HG03565 (cell line): ENCODE measurements around the gene IMMP2L.
A peak's percentile ranks its signal among the peaks of the same experiment; 100 is the strongest.
"Not testable (repeated sequence)": the region's sequence is repeated elsewhere in the genome, so short reads cannot be mapped to it uniquely, and the experiment has no call there.

Experiments
- ATAC-seq: cut with Tn5 transposase; IDR thresholded peaks from one replicate; pipeline ENCODE4 v1.9.1; 2021; ENCODE audit warnings: mild to moderate bottlenecking, moderate library complexity; ENCODE audit not compliant: unreplicated experiment

IMMP2L gene

GRCh38 chr7:111510584-111511378 is 51.5 kb downstream of the IMMP2L start:
- ATAC-seq = no peak

GRCh38 chr7:111510062-111510461 is 52.2 kb downstream of the IMMP2L start:
- ATAC-seq = no peak

GRCh38 chr7:111509288-111509687 is 53.0 kb downstream of the IMMP2L start:
- ATAC-seq = no peak

GRCh38 chr7:111508387-111508786 is 53.9 kb downstream of the IMMP2L start:
- ATAC-seq = no peak

DNA sequence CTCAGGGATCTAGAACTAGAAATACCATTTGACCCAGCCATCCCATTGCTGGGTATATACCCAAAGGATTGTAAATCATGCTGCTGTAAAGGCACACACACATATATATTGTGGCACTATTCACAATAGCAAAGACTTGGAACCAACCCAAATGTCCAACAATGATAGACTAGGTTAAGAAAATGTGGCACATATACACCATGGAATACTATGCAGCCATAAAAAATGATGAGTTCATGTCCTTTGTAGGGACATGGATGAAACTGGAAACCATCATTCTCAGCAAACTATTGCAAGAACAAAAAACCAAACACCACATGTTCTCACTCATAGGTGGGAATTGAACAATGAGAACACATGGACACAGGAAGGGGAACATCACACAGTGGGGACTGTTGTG is 56.9 kb downstream of the IMMP2L start:
- not testable (repeated sequence) for ATAC-seq

- ATAC-seq = not testable (repeated sequence)
Measured at GRCh38 chr7:111501799-111502198, 60.5 kb downstream of the IMMP2L start.

GRCh38 chr7:111499027-111499426 is 63.3 kb downstream of the IMMP2L start:
- no peak for ATAC-seq

- no peak for ATAC-seq
Measured at GRCh38 chr7:111498391-111499007, 63.8 kb downstream of the IMMP2L start.

DNA sequence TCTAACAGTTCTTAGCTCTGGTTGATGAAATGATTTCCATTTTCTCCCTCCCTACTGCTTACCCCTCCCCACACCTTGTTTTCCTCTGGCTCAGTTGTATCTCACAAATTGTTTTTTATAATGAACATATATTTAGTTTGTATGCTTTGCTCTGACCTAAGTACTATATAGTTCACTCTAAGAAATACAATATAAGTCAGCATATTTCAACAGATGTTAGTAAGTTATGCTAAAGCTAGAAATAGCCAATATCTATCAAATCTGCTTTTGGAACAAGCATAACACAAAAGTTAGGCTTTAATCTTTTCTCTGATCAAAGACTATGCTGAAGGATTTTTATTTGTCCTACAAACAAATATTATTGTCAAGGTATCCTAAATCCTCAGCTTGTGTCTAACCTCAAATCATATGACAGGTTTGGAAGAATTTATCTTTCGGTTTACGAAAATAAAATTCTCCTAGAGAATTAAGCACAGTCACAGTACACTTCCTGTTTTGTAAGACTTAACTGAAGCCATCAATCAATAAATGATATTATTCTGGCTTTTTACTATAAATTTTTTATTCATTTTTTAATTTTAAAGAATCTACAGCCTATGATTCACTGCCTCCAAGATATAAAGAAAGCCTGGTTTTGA is 67.0 kb downstream of the IMMP2L start:
- ATAC-seq = no peak

GRCh38 chr7:111492234-111492633 is 70.1 kb downstream of the IMMP2L start:
- no peak for ATAC-seq

- peak; percentile 84 for ATAC-seq
Measured at GRCh38 chr7:111486472-111487142, 75.7 kb downstream of the IMMP2L start.

DNA sequence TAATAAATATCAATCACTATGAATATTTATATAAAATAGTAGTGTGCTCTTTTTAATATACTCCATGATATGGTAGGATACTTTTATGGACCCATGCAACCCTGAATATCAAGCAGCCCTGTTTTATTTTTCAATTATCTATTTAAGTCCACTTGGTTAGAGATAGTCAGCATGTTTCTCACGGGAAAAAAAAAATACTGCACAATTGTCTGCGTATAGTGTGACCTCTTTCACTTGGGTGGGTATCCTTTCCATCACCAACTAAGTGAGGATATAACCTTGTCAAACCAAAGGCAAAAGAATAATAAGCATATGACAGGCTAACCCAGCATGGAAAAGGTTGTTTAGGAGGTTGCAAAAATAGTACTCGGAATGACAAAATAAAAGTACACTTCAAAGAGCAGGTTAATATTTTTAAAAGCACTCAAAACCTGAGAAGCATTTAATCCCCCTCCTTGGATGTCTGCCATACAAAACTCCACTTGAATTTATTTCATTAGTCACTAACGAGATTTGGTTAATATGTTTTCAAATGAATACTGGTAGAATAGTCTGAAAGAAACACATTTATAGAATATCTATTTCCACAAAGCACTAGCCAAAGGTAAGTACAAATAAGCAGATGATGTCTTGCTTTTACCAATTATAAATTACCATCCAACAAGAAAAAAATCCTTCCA is 76.5 kb downstream of the IMMP2L start:
- no peak for ATAC-seq

GRCh38 chr7:111483078-111483477 is 79.2 kb downstream of the IMMP2L start:
- no peak for ATAC-seq

DNA sequence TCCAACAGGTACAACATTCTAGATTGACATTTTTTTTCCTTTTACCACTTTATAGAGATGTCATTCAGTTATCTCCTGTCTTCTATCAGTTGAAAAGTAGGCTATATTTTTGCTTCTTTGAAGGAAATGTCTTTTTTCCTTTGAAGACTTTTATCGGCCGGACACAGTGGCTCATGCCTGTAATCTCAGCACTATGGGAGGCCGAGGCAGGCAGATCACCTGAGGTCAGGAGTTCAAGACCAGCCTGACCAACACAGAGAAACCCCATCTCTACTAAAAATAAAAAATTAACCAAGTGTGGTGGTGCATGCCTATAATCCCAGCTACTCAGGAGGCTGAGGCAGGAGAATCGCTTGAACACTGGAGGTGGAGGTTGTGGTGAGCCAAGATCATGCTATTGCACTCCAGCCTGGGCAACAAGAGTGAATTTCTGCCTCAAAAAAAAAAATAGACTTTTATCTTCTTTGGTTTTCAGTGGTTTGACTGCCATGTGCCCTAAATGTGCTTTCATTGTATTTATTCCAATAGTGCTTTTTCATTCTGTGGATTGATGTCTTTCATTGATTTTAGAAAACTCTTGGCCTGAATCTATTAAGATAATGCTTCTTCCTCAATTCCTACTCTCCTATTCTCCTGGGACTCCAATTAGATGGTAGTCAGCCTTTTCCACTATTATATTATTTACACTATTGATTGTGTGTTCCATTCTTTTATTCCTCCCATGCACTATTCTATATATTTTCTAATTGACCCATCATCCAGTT is 84.6 kb downstream of the IMMP2L start:
- no peak for ATAC-seq

GRCh38 chr7:111476586-111477293 is 85.6 kb downstream of the IMMP2L start:
- ATAC-seq = no peak

DNA sequence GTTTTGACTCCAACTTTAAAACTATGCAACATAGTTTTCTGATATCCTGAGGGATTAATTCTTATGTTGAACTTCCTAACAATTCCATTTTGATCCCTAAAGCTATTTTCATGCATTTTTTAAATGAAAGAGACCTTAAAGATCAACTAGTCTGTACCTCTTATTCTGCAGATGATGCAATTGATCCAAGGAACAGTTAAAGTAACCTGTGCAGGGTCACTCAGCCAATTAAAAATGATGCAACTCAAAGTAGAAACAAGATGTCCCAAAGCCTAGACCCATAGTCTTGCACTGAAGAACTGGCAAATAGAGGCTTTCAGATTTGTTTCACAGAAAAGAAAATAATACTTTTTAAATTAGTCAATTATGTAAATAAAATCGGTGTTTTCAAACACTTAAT is 86.3 kb downstream of the IMMP2L start:
- ATAC-seq = no peak

DNA sequence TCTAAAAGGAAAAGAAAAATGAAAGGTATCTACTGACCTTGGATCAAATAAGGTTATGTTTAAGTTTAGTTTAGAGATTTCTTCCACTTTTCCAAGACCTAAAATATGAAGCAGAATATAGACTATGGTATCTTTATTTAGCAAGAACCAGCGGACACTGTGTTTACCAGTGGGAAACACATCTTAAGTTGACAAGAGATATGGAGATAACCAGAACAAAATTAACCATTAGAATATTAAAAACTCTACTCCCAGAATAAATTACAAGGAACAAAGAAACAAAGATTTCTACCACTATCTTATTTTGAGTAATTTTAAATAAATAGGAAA is 86.9 kb downstream of the IMMP2L start:
- no peak for ATAC-seq

- ATAC-seq = no peak
Measured at GRCh38 chr7:111474723-111475418, 87.4 kb downstream of the IMMP2L start.
